ENCODE measurements around the gene TCERG1L. TPM values are rescaled to one million over a fixed set of nuclear protein-coding genes. Genes with fewer than 3 reads are reported as not detected.

Gene TCERG1L
- total RNA-seq, 1 donor from 2014 or later = 2.7 TPM

GRCh38 chr10:131354380-131354779, 42.9 kb upstream of the TCERG1L start:
- Mint-ChIP-seq H3K27ac (no peak overlapping the region), H3K36me3 (no peaks in the 10 kb centered on the region), H3K4me1 (ENCODE audit: unreplicated experiment) (no peaks in the 10 kb centered on the region), H3K4me3 (no peak overlapping the region), H3K27me3 (peaks cover 43% of the 10 kb centered on the region), H3K9me3 (peaks cover 5% of the 10 kb centered on the region)
- DNase-seq (ENCODE audit: extremely low spot score, unreplicated experiment) = no peak
- TF ChIP-seq, protein P1, sequence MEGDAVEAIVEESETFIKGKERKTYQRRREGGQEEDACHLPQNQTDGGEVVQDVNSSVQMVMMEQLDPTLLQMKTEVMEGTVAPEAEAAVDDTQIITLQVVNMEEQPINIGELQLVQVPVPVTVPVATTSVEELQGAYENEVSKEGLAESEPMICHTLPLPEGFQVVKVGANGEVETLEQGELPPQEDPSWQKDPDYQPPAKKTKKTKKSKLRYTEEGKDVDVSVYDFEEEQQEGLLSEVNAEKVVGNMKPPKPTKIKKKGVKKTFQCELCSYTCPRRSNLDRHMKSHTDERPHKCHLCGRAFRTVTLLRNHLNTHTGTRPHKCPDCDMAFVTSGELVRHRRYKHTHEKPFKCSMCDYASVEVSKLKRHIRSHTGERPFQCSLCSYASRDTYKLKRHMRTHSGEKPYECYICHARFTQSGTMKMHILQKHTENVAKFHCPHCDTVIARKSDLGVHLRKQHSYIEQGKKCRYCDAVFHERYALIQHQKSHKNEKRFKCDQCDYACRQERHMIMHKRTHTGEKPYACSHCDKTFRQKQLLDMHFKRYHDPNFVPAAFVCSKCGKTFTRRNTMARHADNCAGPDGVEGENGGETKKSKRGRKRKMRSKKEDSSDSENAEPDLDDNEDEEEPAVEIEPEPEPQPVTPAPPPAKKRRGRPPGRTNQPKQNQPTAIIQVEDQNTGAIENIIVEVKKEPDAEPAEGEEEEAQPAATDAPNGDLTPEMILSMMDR (conservative IDR thresholded peaks at IDR 0.05) = no peak

DNA sequence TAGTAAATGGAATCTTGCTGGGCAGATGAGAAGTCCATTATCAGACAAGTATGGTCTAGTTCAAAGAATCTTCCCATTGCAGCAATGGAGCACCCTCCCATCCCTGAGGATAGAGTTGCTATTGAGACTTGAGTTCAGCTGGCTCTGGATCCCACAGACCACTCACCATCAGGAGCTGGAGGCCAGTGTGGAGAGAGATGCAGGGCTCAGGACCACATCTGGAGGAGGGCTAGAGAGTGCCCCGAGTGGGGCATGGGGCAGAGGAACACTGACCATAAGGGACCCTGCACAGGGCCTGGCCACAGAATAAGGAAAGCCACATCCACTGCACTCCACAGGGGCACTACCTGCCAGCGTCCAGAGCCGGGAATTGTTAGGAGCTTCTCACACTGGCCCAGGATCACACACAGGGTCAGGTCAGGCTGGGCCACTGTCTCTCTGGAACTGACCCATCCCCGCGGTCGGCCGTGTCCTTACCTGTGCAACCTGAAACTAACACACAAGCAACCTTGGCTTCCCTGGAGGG, 41.3 kb upstream of the TCERG1L start:
- no peaks in the 10 kb centered on the region for H3K36me3 Mint-ChIP-seq
- no peak overlapping the region for H3K4me3 Mint-ChIP-seq
- H3K27me3 Mint-ChIP-seq = peaks cover 44% of the 10 kb centered on the region
- no peak for DNase-seq (ENCODE audit: extremely low spot score, unreplicated experiment)
- peaks cover 5% of the 10 kb centered on the region for H3K9me3 Mint-ChIP-seq
- TF ChIP-seq, protein P1 (conservative IDR thresholded peaks at IDR 0.05) = no peak
- H3K27ac Mint-ChIP-seq = no peak overlapping the region
- no peaks in the 10 kb centered on the region for H3K4me1 Mint-ChIP-seq (ENCODE audit: unreplicated experiment)

GRCh38 chr10:131350660-131351059, 39.1 kb upstream of the TCERG1L start:
- Mint-ChIP-seq H3K27ac (no peak overlapping the region), H3K4me3 (no peak overlapping the region), H3K36me3 (no peaks in the 10 kb centered on the region), H3K9me3 (peaks cover 5% of the 10 kb centered on the region), H3K27me3 (peaks cover 52% of the 10 kb centered on the region), H3K4me1 (ENCODE audit: unreplicated experiment) (no peaks in the 10 kb centered on the region)
- no peak for DNase-seq (ENCODE audit: extremely low spot score, unreplicated experiment)
- TF ChIP-seq, protein P1 (conservative IDR thresholded peaks at IDR 0.05) = no peak

DNA sequence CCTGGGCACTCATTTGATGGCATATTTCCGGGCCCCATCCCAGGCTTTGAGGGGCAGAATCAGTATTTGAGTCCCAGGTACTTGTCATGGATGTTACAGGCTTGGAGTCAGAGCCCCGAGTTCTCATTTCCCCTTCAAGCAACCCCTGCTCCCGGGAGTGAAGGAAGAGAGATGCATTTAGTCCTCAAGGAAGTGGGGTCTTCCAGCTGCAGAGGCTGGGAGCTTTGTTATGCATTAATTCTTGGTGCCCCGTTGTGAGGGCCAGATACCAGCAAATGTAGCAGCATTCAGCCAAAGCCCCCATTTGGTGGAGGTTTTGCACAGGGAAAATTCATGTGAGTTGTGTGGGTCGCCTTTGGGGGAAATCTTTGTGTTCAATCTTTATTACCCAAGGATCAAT, 38.7 kb upstream of the TCERG1L start:
- no peak for DNase-seq (ENCODE audit: extremely low spot score, unreplicated experiment)
- H3K27ac Mint-ChIP-seq = no peak overlapping the region
- H3K4me1 Mint-ChIP-seq (ENCODE audit: unreplicated experiment) = no peaks in the 10 kb centered on the region
- H3K36me3 Mint-ChIP-seq = no peaks in the 10 kb centered on the region
- peaks cover 5% of the 10 kb centered on the region for H3K9me3 Mint-ChIP-seq
- peaks cover 51% of the 10 kb centered on the region for H3K27me3 Mint-ChIP-seq
- TF ChIP-seq, protein P1 (conservative IDR thresholded peaks at IDR 0.05) = no peak
- no peak overlapping the region for H3K4me3 Mint-ChIP-seq

- H3K4me3 Mint-ChIP-seq = no peak overlapping the region
Measured at GRCh38 chr10:131346456-131346855, 34.9 kb upstream of the TCERG1L start.

More at GRCh38 chr10:131346456-131346855, 34.9 kb upstream of the TCERG1L start:
- Mint-ChIP-seq H3K27me3 (peaks cover 55% of the 10 kb centered on the region), H3K9me3 (no peaks in the 10 kb centered on the region), H3K27ac (no peak overlapping the region), H3K4me1 (ENCODE audit: unreplicated experiment) (no peaks in the 10 kb centered on the region), H3K36me3 (no peaks in the 10 kb centered on the region)
- no peak for DNase-seq (ENCODE audit: extremely low spot score, unreplicated experiment)
- TF ChIP-seq, protein P1 (conservative IDR thresholded peaks at IDR 0.05) = no peak

All from type B pancreatic cell (in vitro differentiated cells).